Measurements from ENCODE around the gene EMSY.
A peak's percentile ranks its signal among the peaks of the same experiment; 100 is the strongest.

Gene EMSY

GRCh38 chr11:76587820-76588454 is 143.1 kb downstream of the EMSY start:
- peak overlapping the region in 1 of 2 donors; percentile 78 for H3K27ac ChIP-seq
- DNase-seq (ENCODE audit: low spot score): no peak
- H3K4me3 ChIP-seq: no peak overlapping the region
- TF ChIP-seq CTCF (IDR thresholded peaks at IDR 0.05): no peak

GRCh38 chr11:76588455-76589325 is 143.9 kb downstream of the EMSY start:
- no peak for TF ChIP-seq CTCF (IDR thresholded peaks at IDR 0.05)
- H3K27ac ChIP-seq: peak overlapping the region; percentile 15 to 78
- no peak for DNase-seq (ENCODE audit: low spot score)
- H3K4me3 ChIP-seq: no peak overlapping the region

- Histone ChIP-seq H3K4me3 (no peak overlapping the region), H3K27ac (peak overlapping the region in 1 of 2 donors; percentile 78)
- DNase-seq (ENCODE audit: low spot score): no peak
- no peak for TF ChIP-seq CTCF (IDR thresholded peaks at IDR 0.05)
Measured at GRCh38 chr11:76589477-76589876, 144.7 kb downstream of the EMSY start.

- H3K27ac ChIP-seq: peak overlapping the region in 1 of 2 donors; percentile 78
Measured at GRCh38 chr11:76589964-76590950, 145.4 kb downstream of the EMSY start.

GRCh38 chr11:76591416-76591815 is 146.6 kb downstream of the EMSY start:
- TF ChIP-seq CTCF (IDR thresholded peaks at IDR 0.05): no peak
- no peak overlapping the region for H3K4me3 ChIP-seq

More at GRCh38 chr11:76589964-76590950, 145.4 kb downstream of the EMSY start:
- H3K4me3 ChIP-seq: no peak overlapping the region
- DNase-seq (ENCODE audit: low spot score): no peak
- TF ChIP-seq CTCF (IDR thresholded peaks at IDR 0.05): no peak

GRCh38 chr11:76592025-76592914 is 147.5 kb downstream of the EMSY start:
- no peak overlapping the region for H3K4me3 ChIP-seq
- no peak overlapping the region for H3K27ac ChIP-seq
- DNase-seq (ENCODE audit: low spot score): no peak
- no peak for TF ChIP-seq CTCF (IDR thresholded peaks at IDR 0.05)

More at GRCh38 chr11:76591416-76591815, 146.6 kb downstream of the EMSY start:
- no peak overlapping the region for H3K27ac ChIP-seq
- no peak for DNase-seq (ENCODE audit: low spot score)

Measured in coronary artery (tissue), 2 donors.